Spleen (tissue), 11 donors: Measurements from ENCODE around the gene MEF2C. TPM values are rescaled to one million over a fixed set of nuclear protein-coding genes. Genes with fewer than 3 reads are reported as not detected.

Experiments
- DNase-seq: peaks from one replicate; pipeline ENCODE4 v3.0.0-alpha.2; 2020
- H3K27ac ChIP-seq, 8 donors: fragments of 200-600 bp; sonication (generic) in 7 of 8; 1 replicate in 4 of 8; 2 replicates in 4 of 8; pipeline versions ENCODE4 v1.5.0 to v1.8.0; 2016 to 2021; ENCODE audit warnings: inconsistent platforms in 4 of 8, mild to moderate bottlenecking in 4 of 8, moderate library complexity in 1 of 8
- H3K27me3 ChIP-seq, 7 donors: fragments of 200-600 bp; sonication (generic) in 6 of 7; replicated peaks in 1 of 7; 1 replicate in 4 of 7; 2 replicates in 3 of 7; pipeline versions ENCODE4 v1.5.0 to v1.8.0; 2016 to 2021; ENCODE audit warnings: inconsistent platforms in 3 of 7, mild to moderate bottlenecking in 1 of 7
- H3K36me3 ChIP-seq, 6 donors: fragments of 200-600 bp; sonication (generic) in 5 of 6; 1 replicate in 4 of 6; 2 replicates in 2 of 6; pipeline versions ENCODE4 v1.5.0 to v1.8.0; 2016 to 2021; ENCODE audit warnings: inconsistent platforms in 2 of 6
- H3K4me1 ChIP-seq, 6 donors: fragments of 200-600 bp; sonication (generic) in 5 of 6; 1 replicate in 3 of 6; 2 replicates in 3 of 6; pipeline versions ENCODE4 v1.5.0 to v1.8.0; 2016 to 2021; ENCODE audit warnings: inconsistent platforms in 3 of 6
- H3K4me3 ChIP-seq, 8 donors: fragments of 200-600 bp; sonication (generic) in 7 of 8; 1 replicate in 4 of 8; 2 replicates in 4 of 8; pipeline versions ENCODE4 v1.5.0 to v1.8.0; 2016 to 2021; ENCODE audit warnings: inconsistent platforms in 4 of 8, mild to moderate bottlenecking in 4 of 8, moderate library complexity in 2 of 8
- H3K9me3 ChIP-seq, 8 donors: fragments of 200-600 bp; sonication (generic) in 7 of 8; 1 replicate in 4 of 8; 2 replicates in 4 of 8; pipeline versions ENCODE4 v1.5.0 to v1.8.0; 2016 to 2021; ENCODE audit warnings: inconsistent platforms in 4 of 8
- POLR2A ChIP-seq, 3 donors: fragments of 450-650 bp; IDR thresholded peaks; one replicate each; pipeline ENCODE4 v1.5.1; 2017; ENCODE audit warnings: antibody characterized with exemption in 3 of 3, mild to moderate bottlenecking in 1 of 3
- POLR2AphosphoS5 ChIP-seq, 3 donors: sonication (generic); formaldehyde crosslinking; IDR thresholded peaks; one replicate each; pipeline ENCODE4 v1.5.1; 2017; ENCODE audit warnings: antibody characterized with exemption in 3 of 3
- WGBS, 5 donors: extraction: QIAGEN DNeasy Blood & Tissue Kit in 3 of 5; methylation state at CpG; one replicate each; pipeline versions ENCODE4 v1.1.5 to v1.1.7; 2013 to 2018; 5-methylcytosine and 5-hydroxymethylcytosine counted together
- intact Hi-C: fragments of 100-400 bp; cut with DNase I; formaldehyde crosslinking; loops from one replicate; pipeline ENCODE4 v1.15.0; 2023; ENCODE audit warnings: low total_unique reads
- polyA plus RNA-seq, 3 donors: library from polyadenylated mRNA; stranded (reverse); fragments of 200-250 nt; gene quantifications; one replicate each; pipeline ENCODE4 v1.2.1, GENCODE V29; 2013
- total RNA-seq, 7 donors: library from RNA; depleted of rRNA in 3 of 7; stranded (reverse); fragments of >200 nt in 3 of 7; fragmentation: NEBNext Ultra II Directional in 4 of 7; extraction: Animal tissue kit (Norgen Biotek cat#: 25700) in 4 of 7; gene quantifications; one replicate each; pipeline versions ENCODE4 v1.1.0 to v1.2.1, GENCODE V29; 2016 to 2021
- TF ChIP-seq, protein P1 (sequence below), 11 experiments: fragments of 200-600 bp in 7 of 11; fragments of 450-650 bp in 4 of 11; sonication (generic) in 4 of 11; IDR thresholded peaks in 8 of 11; conservative IDR thresholded peaks in 3 of 11; 1 replicate in 7 of 11; 2 replicates in 4 of 11; pipeline versions ENCODE4 v1.4.0 to v1.8.0; 2016 to 2021; ENCODE audit warnings: antibody characterized with exemption in 11 of 11, inconsistent platforms in 4 of 11, mild to moderate bottlenecking in 1 of 11
- donor health status: healthy with polysubstance abuse.
- donor health status: DM: no; HTN: no; CAD: no; lungs with moderate emphysema.
- donor health status: DM: no; HTN: no; CAD: no.
- donor health status: Bipolar disorder and iron deficiency.
- donor health status: healthy.
- donor health status: DM: no; HTN: no; CAD: no.
- donor health status: DM: yes; HTN: yes; CAD: no.

The MEF2C gene
- total and polyA plus RNA-seq, 10 donors, result 19.3 to 153 (median 120) TPM

DNA sequence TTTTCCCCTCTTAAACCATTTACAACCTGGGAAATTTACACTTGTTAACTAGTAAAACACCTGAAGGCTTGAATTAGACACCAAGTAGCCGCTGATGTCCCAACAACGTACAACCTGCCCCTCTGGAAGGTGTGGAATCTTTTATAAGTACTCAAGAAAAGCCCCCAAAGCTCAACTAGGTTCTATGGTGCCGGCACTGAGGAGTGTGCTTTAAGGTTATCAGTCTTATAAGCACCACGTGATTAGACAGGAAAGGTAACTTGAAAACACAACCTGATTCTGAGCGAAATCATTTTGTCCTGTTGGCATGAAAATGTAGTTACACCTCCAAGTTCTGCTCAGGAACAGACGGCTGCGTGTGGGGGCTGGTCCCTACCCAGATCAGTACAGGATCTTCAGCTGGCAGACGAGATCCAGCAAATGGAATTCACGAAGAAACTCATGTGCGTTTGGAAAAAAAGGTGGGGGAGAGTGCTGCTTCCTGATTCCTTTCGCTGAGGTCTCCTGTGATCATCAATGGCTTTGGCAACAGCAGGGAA lies 195.5 kb downstream of the MEF2C start:
- Histone ChIP-seq H3K4me3 (no peak overlapping the region), H3K27ac (no peak overlapping the region), H3K4me1 (peaks cover 10 to 50% (median 38%) of the 10 kb centered on the region in 6 donors), H3K9me3 (peaks cover 0 to 22% (median 0%) of the 10 kb centered on the region in 8 donors), H3K27me3 (peaks cover 26 to 100% (median 100%) of the 10 kb centered on the region in 7 donors), H3K36me3 (no peaks in the 10 kb centered on the region)
- intact Hi-C loops, result no loop called here
- no peak for DNase-seq
- WGBS, 5 donors, result 4 to 8% (median 7%) methylated on average over 11 of the region's 11 CpGs
- TF ChIP-seq, protein P1, sequence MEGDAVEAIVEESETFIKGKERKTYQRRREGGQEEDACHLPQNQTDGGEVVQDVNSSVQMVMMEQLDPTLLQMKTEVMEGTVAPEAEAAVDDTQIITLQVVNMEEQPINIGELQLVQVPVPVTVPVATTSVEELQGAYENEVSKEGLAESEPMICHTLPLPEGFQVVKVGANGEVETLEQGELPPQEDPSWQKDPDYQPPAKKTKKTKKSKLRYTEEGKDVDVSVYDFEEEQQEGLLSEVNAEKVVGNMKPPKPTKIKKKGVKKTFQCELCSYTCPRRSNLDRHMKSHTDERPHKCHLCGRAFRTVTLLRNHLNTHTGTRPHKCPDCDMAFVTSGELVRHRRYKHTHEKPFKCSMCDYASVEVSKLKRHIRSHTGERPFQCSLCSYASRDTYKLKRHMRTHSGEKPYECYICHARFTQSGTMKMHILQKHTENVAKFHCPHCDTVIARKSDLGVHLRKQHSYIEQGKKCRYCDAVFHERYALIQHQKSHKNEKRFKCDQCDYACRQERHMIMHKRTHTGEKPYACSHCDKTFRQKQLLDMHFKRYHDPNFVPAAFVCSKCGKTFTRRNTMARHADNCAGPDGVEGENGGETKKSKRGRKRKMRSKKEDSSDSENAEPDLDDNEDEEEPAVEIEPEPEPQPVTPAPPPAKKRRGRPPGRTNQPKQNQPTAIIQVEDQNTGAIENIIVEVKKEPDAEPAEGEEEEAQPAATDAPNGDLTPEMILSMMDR (IDR thresholded peaks at IDR 0.05 in 8 of 11, conservative IDR thresholded peaks at IDR 0.05 in 3 of 11), result no peak
- TF ChIP-seq POLR2AphosphoS5 (IDR thresholded peaks at IDR 0.05) (no peak), POLR2A (IDR thresholded peaks at IDR 0.05) (no peak)

DNA sequence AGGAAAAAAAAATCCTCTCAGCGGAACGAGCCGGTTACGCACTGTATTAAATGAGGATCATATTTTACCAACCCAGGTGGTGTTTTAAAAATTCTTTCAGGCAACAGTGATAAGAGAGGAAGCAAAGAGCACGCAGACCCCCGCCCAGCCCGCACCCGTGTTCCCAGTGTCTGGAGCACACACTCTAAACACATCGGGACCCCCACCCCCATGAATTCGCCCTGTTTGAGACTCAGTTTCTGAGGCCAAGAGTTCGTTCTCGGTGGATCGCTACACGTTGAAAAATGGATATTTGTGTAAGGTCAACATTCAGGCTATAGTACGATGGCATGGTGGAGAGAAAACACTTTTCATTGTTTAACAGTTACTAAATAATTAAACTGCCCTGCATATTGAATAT lies 196.3 kb downstream of the MEF2C start:
- no peak for DNase-seq
- 11 to 20% (median 14%) methylated on average over 15 of the region's 15 CpGs for WGBS, 5 donors
- Histone ChIP-seq H3K36me3 (no peaks in the 10 kb centered on the region), H3K9me3 (peaks cover 0 to 22% (median 0%) of the 10 kb centered on the region in 8 donors), H3K4me1 (peaks cover 10 to 43% (median 30%) of the 10 kb centered on the region in 6 donors), H3K27me3 (peaks cover 20 to 100% (median 100%) of the 10 kb centered on the region in 7 donors), H3K4me3 (no peak overlapping the region), H3K27ac (no peak overlapping the region)
- no peak for TF ChIP-seq POLR2AphosphoS5 (IDR thresholded peaks at IDR 0.05)
- TF ChIP-seq, protein P1 (IDR thresholded peaks at IDR 0.05 in 8 of 11, conservative IDR thresholded peaks at IDR 0.05 in 3 of 11), result no peak
- TF ChIP-seq POLR2A (IDR thresholded peaks at IDR 0.05), result no peak
- intact Hi-C loops, result no loop called here

DNA sequence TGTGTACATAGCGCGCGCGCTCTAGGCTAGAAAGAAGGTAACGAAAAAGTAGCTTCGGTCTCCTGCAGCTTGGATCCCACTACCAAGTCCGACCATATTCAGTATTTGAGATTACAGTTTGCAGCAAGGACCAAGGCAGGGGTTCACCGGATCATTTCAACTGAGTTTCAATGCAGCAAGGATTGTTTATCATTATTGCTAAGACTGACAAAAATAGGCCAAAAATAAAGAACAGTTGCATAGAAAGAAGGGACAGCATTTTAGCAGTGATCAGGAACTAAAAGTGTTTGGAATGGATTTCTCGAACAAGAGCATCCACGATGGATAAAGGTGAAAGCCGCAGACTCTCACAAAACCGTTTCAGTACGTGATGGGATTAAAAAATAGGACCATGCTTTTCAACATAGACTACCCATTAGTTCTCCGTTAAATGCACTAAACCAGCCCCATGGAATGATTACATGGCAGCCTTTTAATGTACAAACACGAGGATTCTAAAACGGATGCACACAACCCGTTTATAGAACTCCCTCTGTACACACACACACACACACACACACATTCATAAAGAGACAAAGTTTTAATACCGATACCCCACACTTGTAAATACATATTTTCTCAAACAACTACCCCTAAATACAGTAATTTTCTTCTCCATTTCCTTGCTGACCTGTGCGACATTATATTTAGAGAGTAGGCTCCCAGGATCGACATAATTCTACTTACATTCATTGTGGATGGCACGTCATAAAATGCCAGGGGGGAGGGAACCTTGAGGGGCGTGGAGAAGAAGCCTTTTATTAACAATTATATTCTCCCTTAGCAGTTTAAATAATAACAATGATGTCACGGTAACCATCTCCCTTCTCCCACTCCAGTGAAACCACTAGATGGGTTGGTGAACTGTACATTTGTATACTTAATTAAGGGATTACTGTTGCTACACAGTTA lies 197.1 kb downstream of the MEF2C start:
- 10 to 14% (median 12%) methylated on average over 23 of the region's 23 CpGs for WGBS, 5 donors
- H3K4me1 ChIP-seq, result peaks cover 4 to 36% (median 23%) of the 10 kb centered on the region in 6 donors
- H3K4me3 ChIP-seq, result no peak overlapping the region
- H3K27ac ChIP-seq, result no peak overlapping the region
- peaks cover 0 to 22% (median 0%) of the 10 kb centered on the region in 8 donors for H3K9me3 ChIP-seq
- H3K27me3 ChIP-seq, result peaks cover 19 to 100% (median 100%) of the 10 kb centered on the region in 7 donors
- no peak for DNase-seq
- TF ChIP-seq POLR2A (IDR thresholded peaks at IDR 0.05) (no peak), POLR2AphosphoS5 (IDR thresholded peaks at IDR 0.05) (no peak)
- TF ChIP-seq, protein P1 (IDR thresholded peaks at IDR 0.05 in 8 of 11, conservative IDR thresholded peaks at IDR 0.05 in 3 of 11), result no peak
- intact Hi-C loops, result no loop called here
- no peaks in the 10 kb centered on the region for H3K36me3 ChIP-seq
